ENCODE measurements around the gene CSAD.

The CSAD gene

DNA sequence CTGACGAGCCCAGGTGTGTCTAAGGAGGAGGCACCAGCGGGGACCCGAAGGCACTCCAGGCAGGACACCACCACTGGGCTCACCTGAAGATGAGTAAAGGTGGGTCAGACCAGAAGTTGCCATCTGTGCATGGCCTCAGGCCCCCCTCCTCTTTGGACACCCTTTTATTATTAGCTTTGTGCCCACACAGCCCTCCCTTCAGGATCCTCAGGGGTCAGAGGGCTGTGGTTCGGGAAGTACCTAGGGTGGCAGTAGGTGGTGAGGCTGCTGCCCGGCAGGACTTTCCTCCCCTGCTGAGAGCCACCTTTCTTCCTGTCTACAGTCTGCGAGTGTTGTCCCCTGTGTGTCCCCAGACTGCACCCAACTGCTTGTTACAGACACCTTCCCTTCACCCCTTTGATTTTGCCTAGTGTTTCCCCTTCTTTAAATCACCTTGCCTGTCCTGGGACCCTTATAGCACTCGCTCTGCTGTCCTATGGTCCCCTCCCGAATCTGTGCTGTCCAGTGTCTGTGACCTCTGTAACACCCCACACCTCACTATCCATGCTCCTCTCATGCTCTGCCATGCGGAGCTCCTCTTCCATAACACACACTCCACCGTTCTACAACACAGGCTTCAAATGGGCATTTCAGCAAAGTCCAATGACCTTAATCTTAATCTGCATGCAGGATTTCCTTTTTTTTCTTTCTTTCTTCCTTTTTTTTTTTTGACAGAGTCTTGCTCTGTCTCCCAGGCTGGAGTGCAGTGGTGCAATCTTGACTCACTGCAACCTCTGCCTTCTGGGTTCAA is 51.8 kb downstream of the CSAD start:
- TF ChIP-seq, protein P1, sequence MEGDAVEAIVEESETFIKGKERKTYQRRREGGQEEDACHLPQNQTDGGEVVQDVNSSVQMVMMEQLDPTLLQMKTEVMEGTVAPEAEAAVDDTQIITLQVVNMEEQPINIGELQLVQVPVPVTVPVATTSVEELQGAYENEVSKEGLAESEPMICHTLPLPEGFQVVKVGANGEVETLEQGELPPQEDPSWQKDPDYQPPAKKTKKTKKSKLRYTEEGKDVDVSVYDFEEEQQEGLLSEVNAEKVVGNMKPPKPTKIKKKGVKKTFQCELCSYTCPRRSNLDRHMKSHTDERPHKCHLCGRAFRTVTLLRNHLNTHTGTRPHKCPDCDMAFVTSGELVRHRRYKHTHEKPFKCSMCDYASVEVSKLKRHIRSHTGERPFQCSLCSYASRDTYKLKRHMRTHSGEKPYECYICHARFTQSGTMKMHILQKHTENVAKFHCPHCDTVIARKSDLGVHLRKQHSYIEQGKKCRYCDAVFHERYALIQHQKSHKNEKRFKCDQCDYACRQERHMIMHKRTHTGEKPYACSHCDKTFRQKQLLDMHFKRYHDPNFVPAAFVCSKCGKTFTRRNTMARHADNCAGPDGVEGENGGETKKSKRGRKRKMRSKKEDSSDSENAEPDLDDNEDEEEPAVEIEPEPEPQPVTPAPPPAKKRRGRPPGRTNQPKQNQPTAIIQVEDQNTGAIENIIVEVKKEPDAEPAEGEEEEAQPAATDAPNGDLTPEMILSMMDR (IDR thresholded peaks at IDR 0.05; ENCODE audit: low read depth, low read length), result no peak
- no peak overlapping the region for H3K4me3 ChIP-seq (ENCODE audit: low read depth, low read length)
- no peaks in the 10 kb centered on the region for H3K4me1 ChIP-seq
- no peaks in the 10 kb centered on the region for H3K9me3 ChIP-seq
- DNase-seq, result no peak
- no peaks in the 10 kb centered on the region for H3K36me3 ChIP-seq
- no peaks in the 10 kb centered on the region for H3K27me3 ChIP-seq

DNA sequence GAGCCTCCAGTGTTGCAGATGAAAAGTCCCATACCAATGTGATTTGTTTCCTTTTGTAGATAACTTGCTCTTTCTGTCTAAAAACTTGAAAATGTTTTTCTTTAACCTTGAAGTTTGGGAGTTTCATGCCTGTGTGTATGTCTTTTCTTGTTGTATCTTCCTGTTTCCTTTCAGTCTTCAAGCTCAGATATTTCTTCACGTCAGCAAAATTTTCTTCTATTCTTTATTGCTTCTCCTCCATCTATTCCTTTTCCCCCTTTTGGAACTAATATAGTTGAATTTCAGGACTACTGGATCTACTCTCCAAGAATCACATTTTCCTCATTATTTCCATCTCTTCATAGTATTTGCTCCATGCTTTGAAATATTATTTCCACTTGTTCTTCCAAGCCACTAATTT is 53.6 kb downstream of the CSAD start:
- TF ChIP-seq, protein P1 (IDR thresholded peaks at IDR 0.05; ENCODE audit: low read depth, low read length), result no peak
- Histone ChIP-seq H3K4me3 (ENCODE audit: low read depth, low read length) (no peak overlapping the region), H3K4me1 (no peaks in the 10 kb centered on the region)

GRCh38 chr12:53124352-53124723 is 56.4 kb downstream of the CSAD start:
- no peaks in the 10 kb centered on the region for H3K36me3 ChIP-seq
- H3K27me3 ChIP-seq, result no peaks in the 10 kb centered on the region
- TF ChIP-seq, protein P1 (IDR thresholded peaks at IDR 0.05; ENCODE audit: low read depth, low read length), result no peak
- H3K4me1 ChIP-seq, result no peaks in the 10 kb centered on the region
- no peak overlapping the region for H3K4me3 ChIP-seq (ENCODE audit: low read depth, low read length)
- H3K9me3 ChIP-seq, result no peaks in the 10 kb centered on the region; the same call in 1 of the 2 replicates
- no peak for DNase-seq

More for the DNA sequence above, 53.6 kb downstream of the CSAD start:
- Histone ChIP-seq H3K36me3 (no peaks in the 10 kb centered on the region), H3K9me3 (no peaks in the 10 kb centered on the region), H3K27me3 (no peaks in the 10 kb centered on the region)
- no peak for DNase-seq

- H3K4me3 ChIP-seq (ENCODE audit: low read depth, low read length), result no peak overlapping the region
- H3K27me3 ChIP-seq, result no peaks in the 10 kb centered on the region
- TF ChIP-seq, protein P1 (IDR thresholded peaks at IDR 0.05; ENCODE audit: low read depth, low read length), result no peak
- H3K4me1 ChIP-seq, result no peaks in the 10 kb centered on the region
- H3K36me3 ChIP-seq, result no peaks in the 10 kb centered on the region
- H3K9me3 ChIP-seq, result no peaks in the 10 kb centered on the region; the same call in 1 of the 2 replicates
- DNase-seq, result no peak
These were observed 57.0 kb downstream of the CSAD start for GRCh38 chr12:53123578-53124351.

DNA sequence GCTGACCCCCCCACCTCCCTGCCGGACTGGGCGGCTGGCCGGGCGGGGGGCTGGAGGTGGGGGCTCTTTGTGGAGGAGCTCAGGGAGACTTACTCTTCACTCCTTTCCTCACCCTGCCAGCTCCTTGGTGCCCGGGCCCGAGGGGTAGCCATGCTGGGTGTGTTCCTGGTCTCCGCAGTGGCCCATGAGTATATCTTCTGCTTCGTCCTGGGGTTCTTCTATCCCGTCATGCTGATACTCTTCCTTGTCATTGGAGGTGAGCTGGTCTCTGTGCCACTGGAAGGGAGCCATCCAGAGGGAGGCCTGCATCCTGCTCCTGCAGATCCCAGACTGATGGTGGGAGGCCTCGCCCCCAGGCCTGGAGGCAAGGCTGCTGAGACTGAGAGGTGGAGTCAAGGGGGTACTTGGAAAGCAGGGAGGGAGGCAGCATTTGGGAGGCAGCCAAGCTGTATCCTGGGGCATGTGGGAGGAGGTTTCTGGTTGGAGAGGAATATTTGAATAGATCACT is 57.7 kb downstream of the CSAD start:
- DNase-seq, result peak; percentile 75
- H3K4me1 ChIP-seq, result no peaks in the 10 kb centered on the region
- TF ChIP-seq, protein P1 (IDR thresholded peaks at IDR 0.05; ENCODE audit: low read depth, low read length), result no peak
- no peaks in the 10 kb centered on the region; the same call in 1 of the 2 replicates for H3K9me3 ChIP-seq
- no peaks in the 10 kb centered on the region for H3K36me3 ChIP-seq
- no peak overlapping the region for H3K4me3 ChIP-seq (ENCODE audit: low read depth, low read length)
- H3K27me3 ChIP-seq, result no peaks in the 10 kb centered on the region

Measured in BE2C (cell line).